Activated CD8-positive, alpha-beta memory T cell treated with anti-CD3 and anti-CD28 coated beads, Interleukin-2, amount 50 U/mL, for 24 hours (primary cell): ENCODE measurements around the gene CREB3L1.
A peak's percentile ranks its signal among the peaks of the same experiment; 100 is the strongest.
"Not testable (repeated sequence)": the region's sequence is repeated elsewhere in the genome, so short reads cannot be mapped to it uniquely, and the experiment has no call there.

ENCODE experiments used
- DNase-seq: peaks from one replicate; pipeline ENCODE4 v3.0.0-alpha.2; 2020; ENCODE audit errors: extremely low read depth

The CREB3L1 gene

GRCh38 chr11:46296059-46296527 is 18.6 kb downstream of the CREB3L1 start:
- DNase-seq: no peak

- no peak for DNase-seq
Measured at GRCh38 chr11:46296528-46297448, 19.3 kb downstream of the CREB3L1 start.

GRCh38 chr11:46298699-46299433 is 21.4 kb downstream of the CREB3L1 start:
- no peak for DNase-seq

GRCh38 chr11:46299451-46299961 is 22.0 kb downstream of the CREB3L1 start:
- DNase-seq: no peak

DNA sequence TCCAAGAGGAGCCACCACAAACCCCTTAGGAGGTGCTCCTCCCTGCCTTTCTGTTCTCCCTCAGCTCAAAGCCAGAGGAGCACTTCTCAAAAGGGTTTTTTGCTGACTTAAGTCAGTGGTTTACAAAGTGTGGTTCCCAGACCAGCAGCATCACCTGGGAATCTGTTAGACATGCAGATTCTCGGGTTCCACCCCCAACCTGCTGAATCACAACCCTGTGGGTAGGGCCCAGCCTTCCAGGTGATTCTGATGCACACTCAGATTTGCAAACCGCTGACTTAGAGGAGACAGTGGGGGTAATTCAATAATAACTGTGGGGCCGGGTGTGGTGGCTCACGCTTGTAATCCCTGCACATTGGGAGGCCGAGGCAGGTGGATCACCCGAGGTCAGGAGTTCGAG is 22.8 kb downstream of the CREB3L1 start:
- DNase-seq: no peak

DNA sequence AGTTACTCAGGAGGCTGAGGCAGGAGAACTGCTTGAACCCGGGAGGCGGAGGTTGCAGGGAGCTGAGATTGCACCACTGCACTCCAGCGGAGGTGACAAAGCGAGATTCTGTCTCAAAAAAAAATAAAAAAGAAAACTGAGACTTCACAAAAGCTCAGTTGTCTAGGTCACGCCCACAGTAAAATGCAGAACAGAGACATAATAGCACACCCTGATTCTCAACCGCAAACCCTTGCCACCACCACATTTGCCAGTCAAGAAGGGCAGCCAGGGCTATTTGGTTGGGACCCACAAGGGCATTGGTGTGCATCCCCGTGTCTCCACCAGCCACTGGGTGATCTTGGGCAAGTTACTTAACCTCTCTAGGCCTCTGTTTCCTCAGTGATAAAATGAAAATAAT is 25.4 kb downstream of the CREB3L1 start:
- no peak for DNase-seq

DNA sequence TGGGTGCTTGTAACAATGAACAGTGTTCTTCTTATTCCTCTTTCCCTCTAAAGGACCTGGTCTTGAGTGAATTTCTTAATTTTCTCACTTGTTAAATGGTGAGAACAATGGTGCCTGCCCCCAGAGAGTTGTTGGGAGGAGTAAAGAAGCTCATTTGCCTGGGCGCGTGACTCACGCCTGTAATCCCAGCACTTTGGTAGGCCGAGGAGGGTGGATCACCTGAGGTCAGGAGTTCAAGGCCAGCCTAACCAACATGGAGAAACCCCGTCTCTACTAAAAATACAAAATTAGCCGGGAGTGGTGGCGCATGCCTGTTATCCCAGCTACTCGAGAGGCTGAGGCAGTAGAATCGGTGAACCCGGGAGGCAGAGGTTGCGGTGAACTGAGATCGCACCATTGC is 26.6 kb downstream of the CREB3L1 start:
- DNase-seq: not testable (repeated sequence)

DNA sequence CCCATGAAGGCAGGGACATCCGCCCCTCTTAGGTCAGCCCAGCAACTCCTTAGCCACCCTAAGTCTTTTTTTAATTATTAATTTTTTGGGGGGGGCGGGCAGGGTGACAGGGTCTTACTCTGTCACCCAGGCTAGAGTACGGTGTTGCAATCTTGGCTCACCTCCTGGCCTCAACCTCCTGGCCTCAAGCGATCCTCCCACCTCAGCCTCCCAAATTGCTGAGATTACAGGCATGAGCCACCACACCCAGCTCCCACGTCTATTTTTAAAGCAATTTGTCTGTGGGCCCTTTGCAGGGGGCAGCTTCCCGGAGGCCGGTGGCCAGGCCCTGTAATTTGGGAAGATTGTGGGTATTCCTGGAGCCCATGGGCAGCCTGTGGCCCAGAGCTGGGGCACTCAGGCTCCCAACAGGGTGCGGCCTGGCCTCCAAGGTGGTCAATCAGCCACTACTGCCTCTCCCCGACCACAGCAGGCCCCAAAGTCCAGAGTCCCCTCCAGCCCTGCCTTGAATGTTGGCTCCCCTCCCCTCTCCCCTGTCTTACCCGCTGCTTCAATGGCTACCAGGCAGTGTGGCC is 27.2 kb downstream of the CREB3L1 start:
- DNase-seq: no peak

DNA sequence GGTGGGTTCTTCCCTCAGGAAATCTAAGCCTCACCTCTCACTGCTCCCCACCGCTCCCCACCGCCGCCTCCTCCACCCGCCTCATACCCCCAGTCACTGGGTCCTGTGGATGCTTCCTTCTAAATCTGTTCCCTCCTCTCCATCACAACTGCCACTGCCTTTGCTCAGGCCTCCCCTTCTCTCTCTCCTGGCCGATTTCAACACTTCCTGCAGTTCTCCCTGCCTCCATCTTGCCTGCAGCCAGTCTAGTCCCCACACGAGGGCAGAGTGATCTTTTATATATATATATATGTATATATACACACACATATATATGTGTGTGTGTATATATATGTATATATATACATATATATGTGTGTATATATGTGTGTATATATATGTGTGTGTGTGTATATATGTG is 27.8 kb downstream of the CREB3L1 start:
- DNase-seq: no peak

GRCh38 chr11:46306296-46306853 is 28.9 kb downstream of the CREB3L1 start:
- no peak for DNase-seq

DNA sequence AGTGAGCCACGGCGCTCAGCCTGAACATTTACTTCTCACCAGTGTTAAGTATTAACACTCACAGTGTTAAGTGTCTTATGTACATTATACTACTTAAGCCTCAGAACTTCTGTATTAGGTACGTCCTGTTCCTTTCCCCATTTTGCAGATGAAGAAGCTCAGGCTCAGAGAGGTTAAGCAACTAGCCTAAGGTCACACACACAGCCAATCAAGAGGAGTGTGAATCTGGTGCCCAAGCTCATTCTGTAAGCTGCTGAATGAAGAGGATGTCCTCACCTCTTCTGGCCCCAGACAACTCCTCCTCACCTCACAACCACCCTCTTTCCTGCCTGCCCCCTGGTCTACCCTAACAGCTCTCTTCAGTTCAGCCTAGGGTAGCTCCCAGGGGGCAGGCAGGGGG is 29.9 kb downstream of the CREB3L1 start:
- no peak for DNase-seq

DNA sequence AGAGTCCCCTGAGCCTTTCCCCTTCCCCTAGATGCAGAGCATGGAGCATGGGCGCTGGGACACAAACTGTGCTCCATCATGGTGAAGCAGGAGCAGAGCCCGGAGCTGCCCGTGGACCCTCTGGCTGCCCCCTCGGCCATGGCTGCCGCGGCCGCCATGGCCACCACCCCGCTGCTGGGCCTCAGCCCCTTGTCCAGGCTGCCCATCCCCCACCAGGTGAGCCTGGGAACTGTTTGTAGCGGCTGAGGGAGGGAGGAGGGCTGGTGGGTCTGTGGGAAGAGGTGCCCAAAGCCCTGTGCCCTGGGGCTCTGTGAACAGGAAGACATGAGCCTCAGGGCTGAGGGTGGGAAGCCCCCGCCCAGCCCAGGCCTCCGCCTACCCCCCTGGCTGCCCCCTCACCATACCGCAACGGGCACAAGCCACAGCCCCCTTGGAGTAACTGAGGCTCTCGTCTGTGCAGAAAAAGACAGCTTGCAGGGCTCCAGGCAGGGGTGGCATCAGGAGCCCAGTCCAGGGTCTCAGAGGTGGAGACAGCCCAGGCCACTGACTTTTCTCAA is 30.4 kb downstream of the CREB3L1 start:
- DNase-seq: no peak

GRCh38 chr11:46308631-46309419 is 31.4 kb downstream of the CREB3L1 start:
- no peak for DNase-seq

- no peak for DNase-seq
Measured at GRCh38 chr11:46309814-46310259, 32.4 kb downstream of the CREB3L1 start.

DNA sequence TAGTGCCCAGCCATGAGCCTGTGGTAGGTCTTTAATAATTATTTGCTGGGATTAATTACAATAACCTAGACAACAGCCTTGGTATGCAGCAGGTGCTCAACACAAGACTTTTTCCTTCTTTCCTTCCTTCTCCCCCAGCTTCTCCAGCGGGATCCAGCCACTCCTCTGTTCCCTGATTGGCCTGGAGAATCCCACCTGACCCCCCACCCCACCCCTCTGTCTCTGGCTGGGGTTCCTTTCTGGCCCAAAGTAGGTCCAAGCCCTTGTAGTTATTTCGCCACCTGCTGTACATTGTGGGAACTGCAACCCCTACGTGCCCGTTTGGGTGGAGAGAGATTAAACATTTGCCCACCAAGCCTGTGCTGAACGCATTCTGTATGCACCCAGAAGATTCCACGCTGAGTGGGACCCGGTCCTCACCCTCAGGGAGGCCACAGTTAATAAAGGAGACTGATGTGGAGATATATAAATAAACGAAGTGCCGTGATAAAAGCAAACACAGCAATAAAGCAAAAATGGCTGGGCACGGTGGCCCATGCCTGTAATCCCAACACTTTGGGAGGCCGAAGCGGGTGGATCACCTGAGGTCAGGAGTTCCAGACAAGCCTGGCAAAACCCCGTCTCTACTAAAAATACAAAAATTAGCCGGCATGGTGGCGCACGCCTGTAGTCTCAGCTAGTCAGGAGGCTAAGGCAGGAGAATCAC is 37.7 kb downstream of the CREB3L1 start:
- peak; percentile 40 for DNase-seq

DNA sequence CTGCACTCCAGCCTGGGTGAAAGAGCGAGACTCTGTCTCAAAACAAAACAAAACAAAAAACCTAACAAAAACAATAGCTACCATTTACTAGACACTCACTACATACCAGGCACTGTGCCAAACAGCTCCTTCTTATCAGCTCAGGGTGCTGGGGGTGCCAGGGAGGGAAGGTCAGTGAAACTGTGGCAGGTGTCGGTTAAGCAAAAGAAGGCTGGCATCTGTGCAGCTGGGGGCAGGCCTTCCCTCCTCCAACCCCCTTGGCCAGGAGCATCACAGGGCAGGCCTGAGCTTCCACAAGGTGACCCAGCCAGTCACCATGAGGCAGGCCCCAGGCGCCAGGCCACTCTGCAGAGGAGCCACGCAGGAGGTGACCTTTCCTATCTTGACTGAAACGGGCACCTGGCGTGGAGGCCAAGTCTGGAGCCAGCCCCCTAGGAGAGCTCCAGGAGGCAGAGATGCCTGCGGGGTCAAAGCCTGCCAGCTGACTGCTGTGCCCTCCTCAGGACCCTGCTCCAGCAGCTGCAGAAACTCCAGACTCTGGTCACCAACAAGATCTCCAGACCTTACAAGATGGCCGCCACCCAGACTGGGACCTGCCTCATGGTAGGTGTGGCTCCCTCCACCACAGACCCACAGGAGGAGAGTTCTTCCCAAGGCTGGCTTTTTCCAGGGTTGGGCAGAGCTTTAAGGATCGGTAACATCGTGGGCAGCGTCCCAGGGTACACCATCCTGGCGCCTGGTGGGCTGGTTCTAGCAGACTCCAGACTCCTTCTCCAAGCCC is 38.5 kb downstream of the CREB3L1 start:
- no peak for DNase-seq

DNA sequence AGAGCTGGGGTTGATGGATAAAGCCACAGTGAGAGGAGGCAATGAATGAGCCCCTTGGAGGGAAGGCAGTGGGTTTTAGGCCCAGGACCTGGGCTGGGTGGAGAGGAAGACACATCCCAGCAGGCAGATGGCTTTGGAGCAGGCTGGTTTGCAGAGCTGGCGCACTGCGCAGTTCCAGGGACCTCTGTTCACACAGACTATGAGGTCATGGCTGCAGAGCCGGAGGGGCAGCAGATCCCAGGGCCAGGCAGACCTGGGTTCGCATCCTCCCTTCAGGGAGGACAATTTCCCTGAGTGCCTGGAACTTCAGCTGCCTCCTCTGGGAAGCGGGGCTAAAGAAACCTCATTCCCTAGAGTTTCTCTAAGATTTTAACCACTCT is 41.6 kb downstream of the CREB3L1 start:
- DNase-seq: no peak

DNA sequence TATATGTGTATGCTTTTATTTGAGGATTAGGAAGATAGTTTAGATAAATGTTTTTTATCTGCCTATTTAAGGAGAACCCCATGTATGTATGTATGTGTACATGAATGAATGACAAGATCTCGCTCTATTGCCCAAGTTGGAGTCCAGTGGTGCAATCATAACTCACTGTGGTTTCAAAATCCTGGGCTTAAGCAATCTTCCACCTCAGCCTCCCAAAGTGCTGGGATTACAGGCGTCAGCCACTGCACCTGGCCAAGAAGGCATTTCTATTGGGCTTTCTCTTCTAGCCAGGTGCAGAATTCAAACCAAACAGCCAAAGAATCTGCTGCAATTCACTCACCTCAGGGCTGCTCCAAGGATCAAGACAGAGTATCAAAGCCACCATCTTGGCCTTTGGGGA is 44.3 kb downstream of the CREB3L1 start:
- DNase-seq: no peak

GRCh38 chr11:46322759-46323158 is 45.3 kb downstream of the CREB3L1 start:
- DNase-seq: no peak
